VCaP (cell line): ENCODE results near the gene ABCA12.

Experiments used
- H3K27ac ChIP-seq: fragments of 450-650 bp; 2 replicates; pipeline ENCODE4 v1.5.1; 2017
- CTCF ChIP-seq: fragments of 450-650 bp; conservative IDR thresholded peaks from 2 replicates; pipeline ENCODE4 v1.5.1; 2017; ENCODE audit warnings: mild to moderate bottlenecking, moderate library complexity

Gene ABCA12

GRCh38 chr2:215038421-215038820 is 100.0 kb downstream of the ABCA12 start:
- no peak for TF ChIP-seq CTCF
- no peak overlapping the region for H3K27ac ChIP-seq

- no peak for TF ChIP-seq CTCF
- no peak overlapping the region for H3K27ac ChIP-seq
These were observed 102.1 kb downstream of the ABCA12 start for GRCh38 chr2:215036314-215036713.

- H3K27ac ChIP-seq, result no peak overlapping the region
- no peak for TF ChIP-seq CTCF
These were observed 104.3 kb downstream of the ABCA12 start for GRCh38 chr2:215034154-215034553.

GRCh38 chr2:215032153-215032552 is 106.3 kb downstream of the ABCA12 start:
- H3K27ac ChIP-seq, result no peak overlapping the region
- no peak for TF ChIP-seq CTCF

GRCh38 chr2:215031321-215031720 is 107.1 kb downstream of the ABCA12 start:
- H3K27ac ChIP-seq, result no peak overlapping the region
- no peak for TF ChIP-seq CTCF

- H3K27ac ChIP-seq, result no peak overlapping the region
- TF ChIP-seq CTCF, result no peak
These were observed 108.5 kb downstream of the ABCA12 start for GRCh38 chr2:215029936-215030335.

- TF ChIP-seq CTCF, result no peak
- no peak overlapping the region for H3K27ac ChIP-seq
These were observed 110.2 kb downstream of the ABCA12 start for GRCh38 chr2:215028231-215028630.

- no peak overlapping the region for H3K27ac ChIP-seq
- no peak for TF ChIP-seq CTCF
These were observed 110.6 kb downstream of the ABCA12 start for GRCh38 chr2:215027779-215028178.
